Stomach (tissue), 4 donors: ENCODE data around the gene POLR3GL.

Source experiments
- POLR2A ChIP-seq, 4 donors: fragments of 450-650 bp; IDR thresholded peaks; one replicate each; pipeline ENCODE4 v1.6.1; 2016; ENCODE audit warnings: antibody characterized with exemption in 4 of 4, control low read depth in 2 of 4, mild to moderate bottlenecking in 1 of 4, moderate library complexity in 1 of 4
- POLR2AphosphoS5 ChIP-seq, 3 donors: sonication (generic); formaldehyde crosslinking; IDR thresholded peaks; one replicate each; pipeline ENCODE4 v1.6.1; 2016; ENCODE audit warnings: antibody characterized with exemption in 3 of 3
- TF ChIP-seq, protein P1 (sequence below), 7 experiments: fragments of 450-650 bp in 4 of 7; fragments of 200-600 bp in 3 of 7; sonication (generic) in 3 of 7; IDR thresholded peaks; one replicate each; pipeline ENCODE4 v1.5.1; 2016 to 2019; ENCODE audit warnings: antibody characterized with exemption in 7 of 7, control low read depth in 2 of 7, mild to moderate bottlenecking in 1 of 7

DNA sequence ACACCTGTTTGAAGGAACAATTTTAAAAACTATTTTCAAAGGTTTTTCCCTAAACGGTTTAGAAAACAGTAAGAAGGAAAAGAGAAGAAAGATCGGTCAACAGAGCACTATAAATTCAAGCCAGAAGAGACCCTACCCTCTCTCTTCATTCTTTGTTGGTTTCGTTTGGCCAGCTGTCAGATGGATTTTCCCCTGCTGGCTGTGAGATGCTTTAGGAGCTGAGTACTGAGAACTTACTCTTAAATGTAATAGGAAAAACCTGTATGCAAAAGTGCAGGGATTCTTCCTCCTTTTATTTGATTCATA is 33.2 kb downstream of the POLR3GL start:
- TF ChIP-seq, protein P1, sequence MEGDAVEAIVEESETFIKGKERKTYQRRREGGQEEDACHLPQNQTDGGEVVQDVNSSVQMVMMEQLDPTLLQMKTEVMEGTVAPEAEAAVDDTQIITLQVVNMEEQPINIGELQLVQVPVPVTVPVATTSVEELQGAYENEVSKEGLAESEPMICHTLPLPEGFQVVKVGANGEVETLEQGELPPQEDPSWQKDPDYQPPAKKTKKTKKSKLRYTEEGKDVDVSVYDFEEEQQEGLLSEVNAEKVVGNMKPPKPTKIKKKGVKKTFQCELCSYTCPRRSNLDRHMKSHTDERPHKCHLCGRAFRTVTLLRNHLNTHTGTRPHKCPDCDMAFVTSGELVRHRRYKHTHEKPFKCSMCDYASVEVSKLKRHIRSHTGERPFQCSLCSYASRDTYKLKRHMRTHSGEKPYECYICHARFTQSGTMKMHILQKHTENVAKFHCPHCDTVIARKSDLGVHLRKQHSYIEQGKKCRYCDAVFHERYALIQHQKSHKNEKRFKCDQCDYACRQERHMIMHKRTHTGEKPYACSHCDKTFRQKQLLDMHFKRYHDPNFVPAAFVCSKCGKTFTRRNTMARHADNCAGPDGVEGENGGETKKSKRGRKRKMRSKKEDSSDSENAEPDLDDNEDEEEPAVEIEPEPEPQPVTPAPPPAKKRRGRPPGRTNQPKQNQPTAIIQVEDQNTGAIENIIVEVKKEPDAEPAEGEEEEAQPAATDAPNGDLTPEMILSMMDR (IDR thresholded peaks at IDR 0.05) = no peak
- TF ChIP-seq POLR2A (IDR thresholded peaks at IDR 0.05) (no peak), POLR2AphosphoS5 (IDR thresholded peaks at IDR 0.05) (no peak)
